Gastroesophageal sphincter (tissue), 4 donors: ENCODE data around the gene CCNYL1. TPM values are rescaled to one million over a fixed set of nuclear protein-coding genes. Genes with fewer than 3 reads are reported as not detected.

Experiments
- ATAC-seq: fragments of 150-250 bp; one replicate; pipeline ENCODE4 v1.9.1; 2016; ENCODE audit warnings: mild to moderate bottlenecking, moderate library complexity
- H3K27ac ChIP-seq, 4 donors: fragments of 200-600 bp; sonication (generic) in 3 of 4; 1 replicate in 3 of 4; 2 replicates in 1 of 4; pipeline ENCODE4 v1.5.1; 2016 to 2019
- H3K27me3 ChIP-seq: fragments of 200-600 bp; sonication (generic); one replicate; pipeline ENCODE4 v1.5.1; 2019
- H3K36me3 ChIP-seq, 2 donors: fragments of 200-600 bp; sonication (generic); one replicate each; pipeline ENCODE4 v1.5.1; 2019; ENCODE audit warnings: control low read depth in 1 of 2
- H3K4me1 ChIP-seq, 3 donors: fragments of 200-600 bp; sonication (generic); 1 replicate in 2 of 3; 2 replicates in 1 of 3; pipeline ENCODE4 v1.5.1; 2016 to 2019; ENCODE audit warnings: control low read depth in 2 of 3
- H3K4me3 ChIP-seq, 2 donors: fragments of 200-600 bp; sonication (generic); one replicate each; pipeline ENCODE4 v1.5.1; 2019; ENCODE audit warnings: mild to moderate bottlenecking in 1 of 2, moderate library complexity in 1 of 2
- H3K9me3 ChIP-seq, 3 donors: fragments of 200-600 bp; sonication (generic); one replicate each; pipeline ENCODE4 v1.5.1; 2017 to 2019; ENCODE audit warnings: control low read depth in 2 of 3
- EP300 ChIP-seq: sonication (generic); formaldehyde crosslinking; IDR thresholded peaks from one replicate; pipeline ENCODE4 v1.6.1; 2017; ENCODE audit warnings: antibody characterized with exemption, mild to moderate bottlenecking
- POLR2A ChIP-seq, 2 donors: fragments of 450-650 bp; IDR thresholded peaks; one replicate each; pipeline ENCODE4 v1.6.1; 2017; ENCODE audit warnings: antibody characterized with exemption in 2 of 2, mild to moderate bottlenecking in 2 of 2, moderate library complexity in 1 of 2
- POLR2AphosphoS5 ChIP-seq: sonication (generic); formaldehyde crosslinking; IDR thresholded peaks from one replicate; pipeline ENCODE4 v1.6.1; 2017; ENCODE audit warnings: antibody characterized with exemption
- whole genome bisulfite sequencing, 2 donors: methylation state at CpG; one replicate each; pipeline ENCODE4 v1.1.5; 2018; ENCODE audit warnings: low coverage in 1 of 2; 5-methylcytosine and 5-hydroxymethylcytosine counted together
- total RNA-seq, 4 donors: library from RNA; depleted of rRNA; stranded (reverse); fragments of >200 nt; gene quantifications; one replicate each; pipeline ENCODE4 v1.1.0, GENCODE V29; 2016
- TF ChIP-seq, protein P1 (sequence below), 4 experiments: fragments of 200-600 bp in 2 of 4; fragments of 450-650 bp in 2 of 4; sonication (generic) in 1 of 4; IDR thresholded peaks; one replicate each; pipeline ENCODE4 v1.5.1; 2017 to 2019; ENCODE audit warnings: antibody characterized with exemption in 4 of 4, mild to moderate bottlenecking in 2 of 4, moderate library complexity in 2 of 4

Gene CCNYL1
- total RNA-seq, 4 donors from 2014 or later = 11.0 to 20.9 (median 11.9) TPM

DNA sequence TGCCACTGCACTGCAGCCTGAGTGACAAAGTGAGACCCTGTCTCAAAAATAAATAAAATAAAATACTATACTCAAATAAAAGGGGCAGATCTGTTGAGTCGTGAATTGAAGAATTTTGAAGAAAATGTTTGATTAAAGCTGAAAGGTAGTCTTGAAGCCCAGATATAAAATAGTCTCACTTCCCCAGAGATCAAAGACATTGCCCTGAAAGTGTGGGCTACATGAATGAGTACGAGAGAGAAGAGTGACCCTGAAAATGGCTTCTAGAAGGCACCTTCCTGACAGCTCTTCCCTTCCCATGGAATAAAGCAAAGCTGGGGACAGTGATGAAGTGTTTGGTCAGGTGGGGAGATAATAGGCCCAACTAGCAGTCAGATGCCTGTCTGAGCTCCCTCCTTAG is 72.1 kb downstream of the CCNYL1 start:
- no peaks in the 10 kb centered on the region for H3K4me1 ChIP-seq
- H3K27ac ChIP-seq = no peak overlapping the region
- TF ChIP-seq POLR2AphosphoS5 (no peak), POLR2A (IDR thresholded peaks at IDR 0.05) (no peak), EP300 (no peak)
- TF ChIP-seq, protein P1, sequence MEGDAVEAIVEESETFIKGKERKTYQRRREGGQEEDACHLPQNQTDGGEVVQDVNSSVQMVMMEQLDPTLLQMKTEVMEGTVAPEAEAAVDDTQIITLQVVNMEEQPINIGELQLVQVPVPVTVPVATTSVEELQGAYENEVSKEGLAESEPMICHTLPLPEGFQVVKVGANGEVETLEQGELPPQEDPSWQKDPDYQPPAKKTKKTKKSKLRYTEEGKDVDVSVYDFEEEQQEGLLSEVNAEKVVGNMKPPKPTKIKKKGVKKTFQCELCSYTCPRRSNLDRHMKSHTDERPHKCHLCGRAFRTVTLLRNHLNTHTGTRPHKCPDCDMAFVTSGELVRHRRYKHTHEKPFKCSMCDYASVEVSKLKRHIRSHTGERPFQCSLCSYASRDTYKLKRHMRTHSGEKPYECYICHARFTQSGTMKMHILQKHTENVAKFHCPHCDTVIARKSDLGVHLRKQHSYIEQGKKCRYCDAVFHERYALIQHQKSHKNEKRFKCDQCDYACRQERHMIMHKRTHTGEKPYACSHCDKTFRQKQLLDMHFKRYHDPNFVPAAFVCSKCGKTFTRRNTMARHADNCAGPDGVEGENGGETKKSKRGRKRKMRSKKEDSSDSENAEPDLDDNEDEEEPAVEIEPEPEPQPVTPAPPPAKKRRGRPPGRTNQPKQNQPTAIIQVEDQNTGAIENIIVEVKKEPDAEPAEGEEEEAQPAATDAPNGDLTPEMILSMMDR (IDR thresholded peaks at IDR 0.05) = no peak
- H3K36me3 ChIP-seq = no peaks in the 10 kb centered on the region
- H3K4me3 ChIP-seq = no peak overlapping the region
- 75 to 88% methylated on average over 1 to 2 of the region's 2 CpGs for WGBS, 2 donors
- no peaks in the 10 kb centered on the region for H3K27me3 ChIP-seq
- H3K9me3 ChIP-seq = no peaks in the 10 kb centered on the region
- ATAC-seq = no peak

DNA sequence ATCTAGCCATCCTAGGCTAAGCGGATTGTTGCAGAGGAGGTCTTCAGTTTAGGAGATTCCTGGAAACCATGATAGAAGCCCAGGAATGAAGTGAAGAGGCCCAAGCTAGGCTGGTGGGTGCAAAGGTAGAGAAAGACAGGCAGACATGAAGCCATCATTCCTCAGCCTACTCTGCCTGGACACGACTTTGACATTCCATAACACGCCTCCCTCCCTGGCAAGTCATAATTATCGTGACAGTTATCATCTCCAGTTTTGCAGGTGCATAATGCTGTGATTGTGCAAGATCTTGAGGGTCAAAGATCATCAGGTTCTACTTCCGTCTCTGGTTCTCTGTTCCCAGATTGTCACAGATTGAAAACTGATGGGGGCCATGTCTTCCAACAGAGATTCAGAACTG is 73.5 kb downstream of the CCNYL1 start:
- TF ChIP-seq, protein P1 (IDR thresholded peaks at IDR 0.05) = no peak

DNA sequence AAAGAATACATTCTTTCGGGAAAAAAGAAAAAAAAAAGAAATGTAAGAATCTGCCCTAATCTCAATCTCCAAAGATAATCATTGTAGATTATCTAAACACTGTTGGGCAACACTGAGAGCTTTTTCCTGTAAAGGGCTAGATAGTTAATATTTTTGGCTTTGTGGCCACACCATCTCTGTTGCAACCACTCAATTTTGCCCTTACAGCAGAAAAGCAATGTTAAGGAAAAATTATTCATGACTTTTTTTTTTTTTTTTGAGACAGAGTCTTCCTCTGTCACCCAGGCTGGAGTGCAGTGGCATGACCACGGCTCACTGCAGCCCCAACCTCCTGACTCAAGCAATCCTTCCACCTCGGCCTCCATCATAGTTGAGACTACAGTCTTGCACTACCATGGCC is 75.6 kb downstream of the CCNYL1 start:
- H3K4me1 ChIP-seq = no peaks in the 10 kb centered on the region
- TF ChIP-seq POLR2AphosphoS5 = no peak
- TF ChIP-seq, protein P1 (IDR thresholded peaks at IDR 0.05) = no peak
- TF ChIP-seq POLR2A (IDR thresholded peaks at IDR 0.05) = no peak
- TF ChIP-seq EP300 = no peak
- H3K9me3 ChIP-seq = no peaks in the 10 kb centered on the region
- H3K36me3 ChIP-seq = no peaks in the 10 kb centered on the region
- H3K27ac ChIP-seq = no peak overlapping the region
- ATAC-seq = no peak
- 73 to 87% methylated on average over 3 of the region's 3 CpGs for WGBS, 2 donors
- H3K4me3 ChIP-seq = no peak overlapping the region
- no peaks in the 10 kb centered on the region for H3K27me3 ChIP-seq

More for the DNA sequence above, 73.5 kb downstream of the CCNYL1 start:
- ATAC-seq = no peak
- no peaks in the 10 kb centered on the region for H3K27me3 ChIP-seq
- H3K36me3 ChIP-seq = no peaks in the 10 kb centered on the region
- no peaks in the 10 kb centered on the region for H3K9me3 ChIP-seq
- no peak overlapping the region for H3K4me3 ChIP-seq
- no peak overlapping the region for H3K27ac ChIP-seq
- WGBS, 2 donors = 78 to 83% methylated on average over 2 to 3 of the region's 5 CpGs
- no peaks in the 10 kb centered on the region for H3K4me1 ChIP-seq

DNA sequence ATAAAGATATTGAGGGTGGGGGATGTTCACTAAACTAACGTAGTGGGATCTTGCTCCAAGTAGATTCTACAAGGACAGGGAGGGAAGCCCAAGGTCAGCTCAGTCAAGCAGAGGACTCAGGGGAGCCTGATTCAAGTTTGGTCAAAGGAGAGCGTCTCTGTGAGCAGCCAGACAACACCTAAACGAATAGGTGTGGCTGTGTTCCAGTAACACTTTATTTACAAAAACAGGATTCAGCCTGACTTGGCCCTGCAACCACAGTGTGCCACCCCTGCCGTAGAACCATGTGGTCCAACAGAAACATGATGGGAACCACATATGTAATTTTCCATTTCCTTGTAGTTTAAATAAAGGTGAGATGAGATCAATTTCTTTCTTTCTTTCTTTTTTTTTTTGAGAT is 76.4 kb downstream of the CCNYL1 start:
- Histone ChIP-seq H3K4me3 (no peak overlapping the region), H3K36me3 (no peaks in the 10 kb centered on the region), H3K27me3 (no peaks in the 10 kb centered on the region), H3K9me3 (no peaks in the 10 kb centered on the region), H3K4me1 (peaks cover 0 to 3% (median 0%) of the 10 kb centered on the region in 3 donors), H3K27ac (no peak overlapping the region)
- WGBS, 2 donors = 79 to 82% methylated on average over 4 of the region's 4 CpGs
- ATAC-seq = no peak
- TF ChIP-seq EP300 = no peak
- no peak for TF ChIP-seq POLR2AphosphoS5
- TF ChIP-seq POLR2A (IDR thresholded peaks at IDR 0.05) = no peak
- TF ChIP-seq, protein P1 (IDR thresholded peaks at IDR 0.05) = no peak

DNA sequence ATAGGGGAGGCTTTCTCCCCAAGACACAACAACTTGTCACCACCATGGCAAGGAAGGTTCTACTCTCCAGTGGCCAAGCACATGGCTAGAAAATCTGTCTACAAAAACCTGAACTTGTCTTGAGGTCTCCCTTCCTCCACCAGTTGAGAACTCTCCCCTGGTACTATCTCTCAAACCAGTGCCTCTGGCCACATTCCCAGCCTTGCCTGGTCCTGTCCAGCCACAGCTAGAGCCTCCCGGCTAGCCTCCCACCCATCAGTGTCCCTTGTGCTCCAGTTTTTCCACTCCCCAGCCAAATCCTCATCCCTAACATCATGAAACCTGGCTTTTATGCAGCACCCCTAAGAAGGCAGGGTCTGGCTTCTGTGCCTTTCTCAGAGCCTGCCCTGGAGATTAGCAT is 79.5 kb downstream of the CCNYL1 start:
- WGBS, 2 donors = no CpG with 5 or more reads among the region's 1 CpG
- no peak for ATAC-seq

More for the DNA sequence above, 79.5 kb downstream of the CCNYL1 start:
- TF ChIP-seq POLR2A (IDR thresholded peaks at IDR 0.05) = no peak
- no peak for TF ChIP-seq POLR2AphosphoS5
- TF ChIP-seq, protein P1 (IDR thresholded peaks at IDR 0.05) = no peak
- Histone ChIP-seq H3K27ac (no peak overlapping the region), H3K9me3 (no peaks in the 10 kb centered on the region), H3K27me3 (no peaks in the 10 kb centered on the region), H3K36me3 (no peaks in the 10 kb centered on the region), H3K4me1 (peaks cover 0 to 3% (median 0%) of the 10 kb centered on the region in 3 donors), H3K4me3 (no peak overlapping the region)
